Esophagus muscularis mucosa (tissue), 4 donors: Measurements from ENCODE around the gene TMPRSS9.

Experiments used
- CTCF ChIP-seq, 3 experiments: fragments of 200-600 bp in 2 of 3; fragments of 450-650 bp in 1 of 3; sonication (generic) in 2 of 3; IDR thresholded peaks; one replicate each; pipeline ENCODE4 v1.5.1; 2017 to 2019; ENCODE audit warnings: antibody characterized with exemption in 3 of 3, mild to moderate bottlenecking in 2 of 3, moderate library complexity in 1 of 3
- EP300 ChIP-seq: sonication (generic); formaldehyde crosslinking; IDR thresholded peaks from one replicate; pipeline ENCODE4 v1.6.1; 2017; ENCODE audit warnings: antibody characterized with exemption
- POLR2A ChIP-seq: fragments of 450-650 bp; IDR thresholded peaks from one replicate; pipeline ENCODE4 v1.6.1; 2017; ENCODE audit warnings: antibody characterized with exemption, moderate library complexity, mild to moderate bottlenecking, low read depth
- POLR2AphosphoS5 ChIP-seq, 2 donors: sonication (generic); formaldehyde crosslinking; IDR thresholded peaks; one replicate each; pipeline ENCODE4 v1.6.1; 2017; ENCODE audit warnings: antibody characterized with exemption in 2 of 2

GRCh38 chr19:2319551-2319950, 40.5 kb upstream of the TMPRSS9 start:
- TF ChIP-seq CTCF (IDR thresholded peaks at IDR 0.05) = no peak
- no peak for TF ChIP-seq POLR2AphosphoS5 (IDR thresholded peaks at IDR 0.05)
- no peak for TF ChIP-seq EP300
- TF ChIP-seq POLR2A = no peak
